Embryonic facial prominence (tissue), 1 donor: ENCODE results near the gene ITGAE.

Experiments used
- DNase-seq: peaks from one replicate; pipeline ENCODE4 v3.0.0-alpha.2; 2016; ENCODE audit errors: extremely low spot score

The ITGAE gene

GRCh38 chr17:3817851-3818605 lies 17.0 kb upstream of the ITGAE start:
- no peak for DNase-seq

- no peak for DNase-seq
Observed at GRCh38 chr17:3815925-3816324, 14.9 kb upstream of the ITGAE start.

- no peak for DNase-seq
Observed at GRCh38 chr17:3815122-3815521, 14.1 kb upstream of the ITGAE start.

- DNase-seq: no peak
Observed at GRCh38 chr17:3814361-3814760, 13.4 kb upstream of the ITGAE start.

- no peak for DNase-seq
Observed at GRCh38 chr17:3813171-3813570, 12.2 kb upstream of the ITGAE start.

GRCh38 chr17:3812771-3813170 lies 11.8 kb upstream of the ITGAE start:
- no peak for DNase-seq

- no peak for DNase-seq
Observed at GRCh38 chr17:3812284-3812683, 11.3 kb upstream of the ITGAE start.

GRCh38 chr17:3810019-3810418 lies 9.0 kb upstream of the ITGAE start:
- no peak for DNase-seq

- no peak for DNase-seq
Observed at GRCh38 chr17:3809135-3809534, 8.1 kb upstream of the ITGAE start.

GRCh38 chr17:3808701-3809100 lies 7.7 kb upstream of the ITGAE start:
- no peak for DNase-seq

GRCh38 chr17:3805581-3805980 lies 4.6 kb upstream of the ITGAE start:
- DNase-seq: no peak

GRCh38 chr17:3804503-3804931 lies 3.5 kb upstream of the ITGAE start:
- DNase-seq: no peak

GRCh38 chr17:3803308-3803640 lies 2.3 kb upstream of the ITGAE start:
- no peak for DNase-seq

GRCh38 chr17:3802461-3803307 lies 1.7 kb upstream of the ITGAE start:
- no peak for DNase-seq

GRCh38 chr17:3801792-3802191 lies 804 bp upstream of the ITGAE start:
- no peak for DNase-seq

- DNase-seq: no peak
Observed at GRCh38 chr17:3801347-3801746, 359 bp upstream of the ITGAE start.

GRCh38 chr17:3799181-3799945 lies 1.6 kb downstream of the ITGAE start:
- no peak for DNase-seq

GRCh38 chr17:3798273-3799180 lies 2.5 kb downstream of the ITGAE start:
- no peak for DNase-seq

GRCh38 chr17:3796822-3797170 lies 4.2 kb downstream of the ITGAE start:
- no peak for DNase-seq

- DNase-seq: no peak
Observed at GRCh38 chr17:3796110-3796821, 4.7 kb downstream of the ITGAE start.
